IMR-90 (cell line): Measurements from ENCODE around the gene GNAS. TPM values are rescaled to one million over a fixed set of nuclear protein-coding genes. Genes with fewer than 3 reads are reported as not detected.

Experiments used
- ATAC-seq: fragments of 200-7000 bp; cut with Tn5 transposase; 2 replicates; pipeline ENCODE4 v1.9.1; 2020; ENCODE audit warnings: low read depth, mild to moderate bottlenecking, moderate library complexity
- BruUV-seq: library from RNA; stranded (reverse); fragments of 400-500 nt; replicated peaks from 2 replicates; lab custom pipeline; 2021; lab: Mats Ljungman, UMichigan
- CTCF ChIA-PET: fragments of 300-600 bp; formaldehyde crosslinking; extraction: SDS; loops from one replicate; lab custom pipeline; 2021; ENCODE audit warnings: antibody characterized with exemption; lab: Yijun Ruan, JAX
- POLR2A ChIA-PET: fragments of 300-600 bp; sonication (Branson Sonifier 250); formaldehyde crosslinking; loops from one replicate; lab custom pipeline; 2022; ENCODE audit warnings: antibody characterized with exemption; ENCODE audit not compliant: unreplicated experiment; lab: Charles Lee
- DNase-seq: peaks from one replicate; pipeline ENCODE4 v3.0.0; 2013
- H2AFZ ChIP-seq: replicated peaks from 2 replicates; pipeline ENCODE3; 2013; ENCODE audit warnings: low read length, mild to moderate bottlenecking; ENCODE audit not compliant: poor library complexity
- H2AK5ac ChIP-seq: 2 replicates; pipeline ENCODE4 v1.6.1; 2013; ENCODE audit warnings: low read depth, low read length, inconsistent platforms
- H2AK9ac ChIP-seq: replicated peaks from 2 replicates; pipeline ENCODE3; 2013; ENCODE audit warnings: mild to moderate bottlenecking, low read depth, low read length, moderate library complexity; ENCODE audit not compliant: poor library complexity
- H2BK120ac ChIP-seq: 2 replicates; pipeline ENCODE4 v1.6.1; 2013; ENCODE audit warnings: low read depth, low read length, inconsistent platforms
- H2BK15ac ChIP-seq: 3 replicates; pipeline ENCODE4 v1.6.1; 2013; ENCODE audit warnings: low read depth, low read length, inconsistent platforms
- H2BK20ac ChIP-seq: 2 replicates; pipeline ENCODE4 v1.6.1; 2013; ENCODE audit warnings: low read depth, mild to moderate bottlenecking, inconsistent platforms, low read length, moderate library complexity
- H2BK5ac ChIP-seq: 2 replicates; pipeline ENCODE4 v1.6.1; 2013; ENCODE audit warnings: mild to moderate bottlenecking, low read depth, low read length, inconsistent platforms; ENCODE audit not compliant: poor library complexity, severe bottlenecking
- H3K14ac ChIP-seq: replicated peaks from 2 replicates; pipeline ENCODE4 v1.6.1; 2013; ENCODE audit warnings: low read depth, low read length, inconsistent platforms
- H3K18ac ChIP-seq: 2 replicates; pipeline ENCODE4 v1.6.1; 2013; ENCODE audit warnings: low read depth, low read length, control low read depth
- H3K23ac ChIP-seq: 2 replicates; pipeline ENCODE4 v1.6.1; 2013; ENCODE audit warnings: low read depth, low read length, inconsistent platforms
- H3K27ac ChIP-seq: 2 replicates; pipeline ENCODE4 v1.5.1; 2013; ENCODE audit warnings: mild to moderate bottlenecking, control low read depth, low read length; ENCODE audit not compliant: insufficient read depth
- H3K27me3 ChIP-seq: 2 replicates; pipeline ENCODE4 v1.6.1; 2013; ENCODE audit warnings: low read length; ENCODE audit not compliant: control insufficient read depth, insufficient read depth
- H3K36me3 ChIP-seq: 2 replicates; pipeline ENCODE4 v1.6.1; 2013; ENCODE audit warnings: low read length, mixed read lengths; ENCODE audit not compliant: control insufficient read depth, insufficient read depth
- H3K4ac ChIP-seq: 2 replicates; pipeline ENCODE4 v1.6.1; 2013; ENCODE audit warnings: low read depth, low read length, inconsistent platforms
- H3K4me1 ChIP-seq: 2 replicates; pipeline ENCODE4 v1.6.1; 2013; ENCODE audit warnings: low read length, mixed read lengths; ENCODE audit not compliant: control insufficient read depth, insufficient read depth
- H3K4me2 ChIP-seq: 2 replicates; pipeline ENCODE4 v1.6.1; 2013; ENCODE audit warnings: low read depth, mild to moderate bottlenecking, control low read depth, low read length, moderate library complexity
- H3K4me3 ChIP-seq: 2 replicates; pipeline ENCODE4 v1.5.1; 2013; ENCODE audit warnings: low read depth, mild to moderate bottlenecking, control low read depth, low read length, moderate library complexity; ENCODE audit not compliant: insufficient read depth
- H3K56ac ChIP-seq: 2 replicates; pipeline ENCODE4 v1.6.1; 2013; ENCODE audit warnings: low read length, inconsistent platforms; ENCODE audit not compliant: insufficient read depth; ENCODE audit errors: extremely low read depth
- H3K79me1 ChIP-seq, 2 experiments: 2 replicates each; pipeline ENCODE4 v1.6.1; 2013; ENCODE audit warnings: low read length in 2 of 2, inconsistent platforms in 1 of 2, low read depth in 1 of 2
- H3K9ac ChIP-seq: 2 replicates; pipeline ENCODE4 v1.6.1; 2013; ENCODE audit warnings: low read depth, low read length, control low read depth
- H3K9me1 ChIP-seq: 2 replicates; pipeline ENCODE4 v1.6.1; 2013; ENCODE audit warnings: low read length, inconsistent platforms; ENCODE audit not compliant: insufficient read depth
- H3K9me3 ChIP-seq: 2 replicates; pipeline ENCODE4 v1.6.1; 2013; ENCODE audit warnings: low read length; ENCODE audit not compliant: control insufficient read depth, insufficient read depth
- H4K20me1 ChIP-seq: 2 replicates; pipeline ENCODE4 v1.6.1; 2013; ENCODE audit warnings: low read length, inconsistent platforms; ENCODE audit not compliant: insufficient read depth
- H4K5ac ChIP-seq: 2 replicates; pipeline ENCODE4 v1.6.1; 2013; ENCODE audit warnings: mild to moderate bottlenecking, low read depth, low read length, control low read depth
- H4K8ac ChIP-seq, 2 experiments: 2 replicates each; pipeline ENCODE4 v1.6.1; 2013; ENCODE audit warnings: low read depth in 2 of 2, low read length in 2 of 2, control low read depth in 1 of 2, inconsistent platforms in 1 of 2
- H4K91ac ChIP-seq: 2 replicates; pipeline ENCODE4 v1.6.1; 2013; ENCODE audit warnings: low read depth, low read length, inconsistent platforms; ENCODE audit not compliant: insufficient read depth
- CEBPB ChIP-seq: IDR thresholded peaks from 2 replicates; pipeline ENCODE4 v1.6.1; 2012; ENCODE audit warnings: low read depth, low read length, improper control_type of control experiment
- FOS ChIP-seq: fragments of 150-350 bp; IDR thresholded peaks from 2 replicates; pipeline ENCODE4 v1.6.1; 2016; ENCODE audit warnings: low read depth, low read length
- MAFK ChIP-seq: IDR thresholded peaks from 2 replicates; pipeline ENCODE4 v1.6.1; 2012; ENCODE audit warnings: low read depth, low read length, improper control_type of control experiment
- NFE2L2 ChIP-seq: fragments of 150-350 bp; IDR thresholded peaks from 2 replicates; pipeline ENCODE4 v1.6.1; 2016; ENCODE audit warnings: low read depth, mild to moderate bottlenecking, low read length
- POLR2A ChIP-seq: IDR thresholded peaks from 2 replicates; pipeline ENCODE4 v1.6.1; 2012; ENCODE audit warnings: mild to moderate bottlenecking, low read depth, low read length
- WGBS, 2 experiments: methylation state at CpG; one replicate each; pipeline versions ENCODE4 v1.1.5 to v1.1.7; 2013; ENCODE audit warnings: missing lambda C conversion rate in 2 of 2; ENCODE audit not compliant: insufficient read length in 1 of 2; ENCODE audit errors: extremely low coverage in 2 of 2; 5-methylcytosine and 5-hydroxymethylcytosine counted together
- dilution Hi-C: fragments of 300-500 bp; cut with HindIII; formaldehyde crosslinking; loops from one replicate; pipeline ENCODE4 v1.14.3; 2018; ENCODE audit warnings: low sequenced_read_pairs; ENCODE audit not compliant: unreplicated experiment
- in situ Hi-C: fragments of 300-500 bp; cut with MboI; formaldehyde crosslinking; loops from 3 replicates; pipeline ENCODE4 v1.14.3; 2019; ENCODE audit warnings: low sequenced_read_pairs, inconsistent platforms, mixed read lengths
- intact Hi-C: fragments of 100-400 bp; cut with micrococcal nuclease; formaldehyde crosslinking; loops from 2 replicates; pipeline ENCODE4 v1.10.0; 2022
- polyA plus RNA-seq, 3 experiments: library from polyadenylated mRNA; depleted of rRNA; stranded (reverse); fragments of >200 nt; gene quantifications; 2 replicates each; pipeline ENCODE4 v1.2.3, GENCODE V29; 2012; ENCODE audit warnings: low replicate concordance in 1 of 3
- total RNA-seq: library from RNA; depleted of rRNA; stranded (reverse); fragments of >200 nt; gene quantifications from 2 replicates; pipeline ENCODE4 v1.2.3, GENCODE V29; 2012
- TF ChIP-seq, protein P1 (sequence below): fragments of 150-350 bp; IDR thresholded peaks from 2 replicates; pipeline ENCODE4 v1.6.1; 2016; ENCODE audit warnings: low read depth, mild to moderate bottlenecking, low read length, moderate library complexity, borderline replicate concordance
- TF ChIP-seq, protein P2 (sequence below): fragments of 150-350 bp; IDR thresholded peaks from 2 replicates; pipeline ENCODE4 v1.6.1; 2017; ENCODE audit warnings: mild to moderate bottlenecking, antibody characterized with exemption, low read length, low read depth

The GNAS gene
- total and polyA plus RNA-seq, 2 of the 4 experiments (the other 2 are of a cell fraction) = 397 to 1,356 TPM

DNA sequence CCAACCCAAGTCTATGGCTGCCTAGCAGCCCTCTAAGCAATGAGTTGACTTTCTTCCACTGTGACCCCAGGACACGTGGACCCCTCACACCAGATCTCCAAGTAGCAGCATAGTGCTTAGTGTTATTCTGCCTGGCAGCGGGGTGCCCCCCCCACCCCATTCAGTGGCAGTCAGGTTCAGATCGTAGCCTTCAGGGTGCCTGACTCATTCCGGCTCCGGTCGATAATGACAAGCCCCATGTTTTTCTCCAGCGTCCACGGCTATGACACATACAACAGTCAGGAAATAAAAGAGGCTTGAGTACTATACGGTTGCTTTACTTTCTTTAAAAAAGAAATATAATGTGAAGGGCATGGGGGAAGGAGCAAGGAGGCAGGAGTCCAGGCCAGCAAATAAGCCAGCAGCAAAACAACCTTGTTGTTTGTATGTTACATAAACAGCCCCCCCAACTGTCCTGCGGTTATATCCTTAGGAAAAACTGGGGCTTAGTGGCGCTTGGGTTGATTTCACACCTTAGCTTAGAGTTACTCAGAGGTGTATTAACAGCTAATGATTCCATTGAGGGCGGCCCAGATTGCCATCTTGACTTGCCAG, 23.1 kb downstream of the GNAS start:
- H3K27ac ChIP-seq = no peak overlapping the region; the same call in 1 of the 2 replicates
- no peak overlapping the region; the same call in 1 of the 2 replicates for H3K4me2 ChIP-seq
- peaks cover 3% of the 10 kb centered on the region; the same call in 1 of the 2 replicates for H3K9me1 ChIP-seq
- no peak overlapping the region for H3K56ac ChIP-seq
- H2BK15ac ChIP-seq = no peak overlapping the region
- peaks cover 2% of the 10 kb centered on the region; the same call in 1 of the 2 replicates for H3K4me1 ChIP-seq
- H3K4me3 ChIP-seq = no peak overlapping the region
- ChIA-PET POLR2A (no interaction called here), CTCF (no interaction called here)
- H3K14ac ChIP-seq = no peak overlapping the region
- no TSS peak for BruUV-seq
- no peak overlapping the region for H4K8ac ChIP-seq
- dilution Hi-C loops (no loop called here), in situ Hi-C loops (no loop called here), intact Hi-C loops (no loop called here)
- H4K20me1 ChIP-seq = no peaks in the 10 kb centered on the region
- H3K23ac ChIP-seq = 0 out of 2 replicates have a peak overlapping the region, but pooled peaks have one; percentile 29
- H3K18ac ChIP-seq = no peak overlapping the region
- DNase-seq (peak; percentile 78), ATAC-seq (peak; percentile 88)
- no peaks in the 10 kb centered on the region for H3K79me1 ChIP-seq
- no peak overlapping the region for H3K9ac ChIP-seq
- H3K36me3 ChIP-seq = no peaks in the 10 kb centered on the region
- peak overlapping the region; percentile 45 for H2AK9ac ChIP-seq
- H3K27me3 ChIP-seq = peaks cover 9% of the 10 kb centered on the region
- TF ChIP-seq, protein P1, sequence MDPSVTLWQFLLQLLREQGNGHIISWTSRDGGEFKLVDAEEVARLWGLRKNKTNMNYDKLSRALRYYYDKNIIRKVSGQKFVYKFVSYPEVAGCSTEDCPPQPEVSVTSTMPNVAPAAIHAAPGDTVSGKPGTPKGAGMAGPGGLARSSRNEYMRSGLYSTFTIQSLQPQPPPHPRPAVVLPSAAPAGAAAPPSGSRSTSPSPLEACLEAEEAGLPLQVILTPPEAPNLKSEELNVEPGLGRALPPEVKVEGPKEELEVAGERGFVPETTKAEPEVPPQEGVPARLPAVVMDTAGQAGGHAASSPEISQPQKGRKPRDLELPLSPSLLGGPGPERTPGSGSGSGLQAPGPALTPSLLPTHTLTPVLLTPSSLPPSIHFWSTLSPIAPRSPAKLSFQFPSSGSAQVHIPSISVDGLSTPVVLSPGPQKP = no peak
- TF ChIP-seq NFE2L2 (no peak), CEBPB (no peak), FOS (peak; percentile 38; the same call in 1 of the 2 replicates), POLR2A (no peak), MAFK (no peak)
- TF ChIP-seq, protein P2, sequence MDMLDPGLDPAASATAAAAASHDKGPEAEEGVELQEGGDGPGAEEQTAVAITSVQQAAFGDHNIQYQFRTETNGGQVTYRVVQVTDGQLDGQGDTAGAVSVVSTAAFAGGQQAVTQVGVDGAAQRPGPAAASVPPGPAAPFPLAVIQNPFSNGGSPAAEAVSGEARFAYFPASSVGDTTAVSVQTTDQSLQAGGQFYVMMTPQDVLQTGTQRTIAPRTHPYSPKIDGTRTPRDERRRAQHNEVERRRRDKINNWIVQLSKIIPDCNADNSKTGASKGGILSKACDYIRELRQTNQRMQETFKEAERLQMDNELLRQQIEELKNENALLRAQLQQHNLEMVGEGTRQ = no peak
- H2BK20ac ChIP-seq = no peak overlapping the region
- no peak overlapping the region for H2BK5ac ChIP-seq
- H4K91ac ChIP-seq = no peak overlapping the region
- no peak overlapping the region for H2AK5ac ChIP-seq
- no peak overlapping the region for H2BK120ac ChIP-seq
- H2AFZ ChIP-seq = peak overlapping the region; percentile 74
- WGBS, 2 experiments = no CpG with 5 or more reads among the region's 12 CpGs
- no peaks in the 10 kb centered on the region for H3K9me3 ChIP-seq
- H4K5ac ChIP-seq = no peak overlapping the region
- H3K4ac ChIP-seq = no peak overlapping the region
